SK-MEL-5 (cell line): ENCODE data around the gene KANTR. TPM values are rescaled to one million over a fixed set of nuclear protein-coding genes. Genes with fewer than 3 reads are reported as not detected.

ENCODE experiments used
- DNase-seq: peaks from one replicate; pipeline ENCODE4 v3.0.0-alpha.2; 2016; ENCODE audit warnings: low read depth, low spot score
- in situ Hi-C: cut with HindIII; loops from 2 replicates; pipeline ENCODE4 v1.10.0; 2016; ENCODE audit warnings: low sequenced_read_pairs, high pct_unique_total_duplicates, low pct_unique_long_range_greater_than_20kb
- polyA plus RNA-seq, 2 experiments: library from polyadenylated mRNA; depleted of rRNA; stranded (reverse); fragments of >200 nt; gene quantifications; 2 replicates each; pipeline ENCODE4 v1.2.3, GENCODE V29; 2015
- total RNA-seq: library from RNA; depleted of rRNA; stranded (reverse); fragments of >200 nt; shearing (Covaris generic); gene quantifications from 2 replicates; pipeline ENCODE4 v1.2.3, GENCODE V29; 2014; rRNA removed

Gene KANTR
- 7.9 and 8.5 TPM in 2 replicates for total RNA-seq
- polyA plus RNA-seq (2015; cell fraction: cytosol; rRNA removed), result 4.1 and 4.8 TPM in 2 replicates
- 20.9 and 23.3 TPM in 2 replicates for polyA plus RNA-seq (2015; cell fraction: nucleus; rRNA removed)

GRCh38 chrX:53093748-53094581 is at the start of gene KANTR:
Gene KANTR, plus strand, starts transcription at chrX:53094142. Its CDS starts 30,131 bp downstream, at chrX:53124273.
- in situ Hi-C loops, result no loop called here
- DNase-seq, result peak; percentile 96

DNA sequence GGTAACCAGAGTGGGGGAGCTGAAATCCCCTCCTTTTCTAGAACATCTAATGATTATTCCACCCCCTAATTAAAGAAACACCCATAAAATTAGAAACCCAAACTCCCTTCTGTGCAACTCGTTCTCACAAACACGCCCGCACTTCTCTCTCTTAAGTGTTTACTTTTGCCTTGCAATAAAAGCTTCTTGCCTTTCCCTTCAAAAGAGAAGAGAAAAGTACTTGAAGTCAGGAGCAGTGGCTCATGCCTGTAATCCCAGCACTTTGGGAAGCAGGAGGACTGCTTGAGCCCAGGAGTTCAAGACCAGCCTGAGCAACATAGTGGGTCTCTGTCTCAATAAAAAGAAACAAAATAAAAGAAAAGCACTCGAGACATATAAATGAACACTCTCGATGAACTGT is 48.9 kb upstream of the KANTR start:
- in situ Hi-C loops, result no loop called here
- no peak for DNase-seq

- in situ Hi-C loops, result no loop called here
- DNase-seq, result no peak
Observed at GRCh38 chrX:53047228-53047627, 46.7 kb upstream of the KANTR start.

- in situ Hi-C loops, result no loop called here
- no peak for DNase-seq
Observed at GRCh38 chrX:53048169-53049126, 45.5 kb upstream of the KANTR start, which contains the start of gene GPR173. Gene GPR173, plus strand, starts transcription at chrX:53048789. Its CDS starts 27,833 bp downstream, at chrX:53076622.

DNA sequence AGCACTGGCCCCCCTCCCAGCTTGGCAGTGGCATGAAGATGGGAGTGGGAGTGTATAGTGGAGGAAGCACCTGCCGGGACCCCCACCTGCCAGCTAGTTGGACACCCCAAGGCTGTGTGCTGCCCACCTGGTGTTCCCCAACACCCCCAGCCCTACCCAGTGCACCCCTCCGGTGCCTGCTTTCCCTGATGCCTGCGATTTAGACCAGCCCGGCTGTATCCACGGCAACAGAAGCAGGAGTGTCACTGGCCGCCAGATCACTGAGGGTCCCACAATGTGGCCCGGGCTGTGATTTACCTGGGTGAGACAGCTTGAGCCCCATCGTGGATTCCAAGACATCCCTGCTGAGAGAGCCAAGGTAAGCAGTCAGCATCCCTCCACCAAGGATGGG is 44.8 kb upstream of the KANTR start:
- no peak for DNase-seq
- in situ Hi-C loops, result no loop called here

GRCh38 chrX:53050841-53051240 is 43.1 kb upstream of the KANTR start:
- no peak for DNase-seq
- in situ Hi-C loops, result no loop called here

- no peak for DNase-seq
- in situ Hi-C loops, result no loop called here
Observed at GRCh38 chrX:53055244-53055849, 38.6 kb upstream of the KANTR start.

DNA sequence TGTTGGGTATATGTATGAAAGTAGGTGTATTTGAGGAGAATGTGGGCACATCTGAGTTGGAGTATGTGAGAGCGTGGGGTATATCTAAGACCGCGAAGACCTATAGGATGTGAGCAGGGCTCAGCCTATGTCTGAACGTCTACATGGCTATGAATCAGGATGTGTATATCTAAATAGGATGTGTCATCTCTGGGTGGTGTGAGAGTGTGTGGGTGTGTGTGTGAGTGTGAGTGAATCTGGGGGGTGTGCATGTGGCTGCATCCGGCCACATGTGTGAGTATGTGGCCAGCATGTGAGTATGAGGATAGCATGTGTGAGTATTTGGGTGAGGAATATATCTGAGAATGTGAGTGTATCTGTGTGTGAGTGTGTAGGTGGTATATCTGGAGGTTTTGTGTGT is 37.6 kb upstream of the KANTR start:
- in situ Hi-C loops, result no loop called here
- no peak for DNase-seq

DNA sequence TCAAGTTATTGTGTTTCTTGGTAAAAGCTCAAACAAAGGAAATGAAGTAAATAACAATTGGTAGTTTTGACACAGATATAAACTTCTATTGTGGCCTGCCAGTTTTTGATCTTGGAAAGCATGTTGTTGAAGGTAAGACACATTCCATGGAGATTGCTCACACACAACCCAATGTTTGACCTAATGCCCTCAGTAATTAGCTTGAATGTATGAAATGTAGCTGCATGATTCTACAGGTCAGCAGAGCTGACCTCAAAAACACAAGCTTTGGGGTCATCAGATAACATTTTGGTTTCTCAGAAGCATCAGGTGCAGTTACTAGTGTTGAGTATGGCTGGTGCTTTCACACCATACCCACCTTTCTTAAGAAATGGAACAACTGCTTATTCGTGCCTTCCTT is 28.8 kb upstream of the KANTR start:
- in situ Hi-C loops, result no loop called here
- DNase-seq, result no peak

DNA sequence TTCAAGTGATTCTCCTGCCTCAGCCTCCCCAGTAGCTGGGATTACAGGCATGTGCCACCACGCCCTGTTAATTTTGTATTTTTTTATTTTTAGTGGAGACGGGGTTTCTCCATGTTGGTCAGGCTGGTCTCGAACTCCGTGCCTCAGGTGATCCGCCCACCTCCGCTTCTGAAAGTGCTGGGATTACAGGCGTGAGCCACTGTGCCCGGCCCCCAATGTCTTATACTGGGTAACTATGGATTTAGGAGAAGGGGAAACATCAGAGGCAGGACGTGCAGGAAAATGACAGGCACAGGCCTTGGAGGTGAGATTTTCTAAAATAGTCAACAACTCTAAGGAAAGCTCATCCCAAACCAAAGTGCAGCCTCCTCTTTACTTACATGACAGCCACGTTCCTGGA is 22.9 kb upstream of the KANTR start:
- DNase-seq, result no peak
- in situ Hi-C loops, result no loop called here

DNA sequence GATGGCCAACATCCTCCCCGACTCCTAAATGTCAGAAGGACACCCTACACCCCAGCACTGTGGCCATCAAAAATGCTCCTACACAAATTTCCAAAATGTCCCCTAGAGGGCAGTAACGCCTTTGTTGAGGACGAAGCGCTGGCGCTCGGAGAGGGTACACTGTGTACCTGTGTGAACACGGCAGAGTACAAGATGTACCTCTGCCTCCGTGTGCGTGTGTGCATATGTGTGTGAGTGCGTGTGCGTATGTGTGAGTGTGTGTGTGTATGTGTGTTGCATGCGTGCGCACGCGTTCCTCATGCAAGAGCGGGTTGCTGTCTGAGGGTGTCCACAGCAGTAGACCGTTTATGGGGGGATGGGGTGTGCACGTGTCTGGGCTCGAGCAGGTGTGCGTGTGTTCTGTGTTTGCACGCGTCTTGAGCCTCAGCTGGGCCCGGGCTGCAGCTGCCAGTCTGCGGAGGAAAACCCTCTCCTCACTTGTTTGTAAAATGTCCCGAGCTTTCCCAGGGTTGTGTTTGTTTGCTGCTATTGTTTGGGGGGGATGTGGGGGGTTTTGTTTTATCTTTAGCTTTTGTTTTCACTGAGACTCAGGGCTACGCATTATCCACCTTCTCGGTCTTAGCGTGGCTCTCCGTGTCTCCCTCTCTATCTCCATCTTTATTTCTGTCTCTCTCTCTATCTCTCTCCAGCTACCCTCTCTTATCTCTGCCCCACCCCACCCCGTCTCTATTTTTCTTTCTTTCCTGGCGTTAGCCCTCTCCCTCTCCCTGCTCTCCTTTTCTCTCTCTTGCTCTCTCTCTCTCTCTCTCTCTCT is 22.1 kb upstream of the KANTR start:
- in situ Hi-C loops, result no loop called here
- DNase-seq, result peak; percentile 70

DNA sequence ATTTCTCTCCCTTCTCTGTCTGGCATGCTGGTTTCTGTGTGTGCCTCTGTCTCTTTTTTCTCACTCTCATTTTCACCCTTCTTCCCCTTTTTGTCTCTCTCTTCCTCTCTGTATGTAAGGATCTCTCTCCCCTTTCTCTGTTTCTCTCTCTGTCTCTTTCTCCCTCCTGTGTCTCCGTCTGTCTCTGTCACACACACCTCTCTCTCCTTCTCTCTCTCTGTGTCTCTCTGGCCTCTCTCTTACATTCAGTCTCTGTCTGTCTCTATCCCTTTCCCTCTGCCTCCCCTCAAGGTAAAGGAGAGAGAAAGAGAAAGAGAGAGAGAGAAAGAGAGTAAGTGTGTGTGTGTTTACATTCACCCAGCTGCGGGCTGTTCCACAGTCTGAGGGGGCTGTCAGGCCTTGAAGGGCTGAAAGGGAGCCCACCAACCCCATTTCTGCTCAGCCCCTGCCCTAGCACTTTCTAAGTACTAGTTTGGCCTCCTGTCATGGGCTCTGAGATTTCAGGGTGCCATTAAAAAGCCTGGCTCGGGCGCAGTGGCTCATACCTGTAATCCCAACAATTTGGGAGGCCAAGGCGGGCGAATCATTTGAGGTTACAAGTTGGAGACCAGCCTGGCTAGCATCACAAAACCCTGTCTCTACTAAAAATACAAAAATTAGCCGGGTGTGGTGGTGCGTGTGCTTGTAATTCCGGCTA is 21.4 kb upstream of the KANTR start:
- in situ Hi-C loops, result no loop called here
- no peak for DNase-seq

- peak; percentile 18 for DNase-seq
- in situ Hi-C loops, result no loop called here
Observed at GRCh38 chrX:53073115-53073586, 20.8 kb upstream of the KANTR start.

GRCh38 chrX:53075011-53075410 is 18.9 kb upstream of the KANTR start:
- in situ Hi-C loops, result no loop called here
- DNase-seq, result no peak

- in situ Hi-C loops, result no loop called here
- no peak for DNase-seq
Observed at GRCh38 chrX:53076671-53077070, 17.3 kb upstream of the KANTR start.
